GM23248 (cell line): ENCODE measurements around the gene TRAPPC2. TPM values are rescaled to one million over a fixed set of nuclear protein-coding genes. Genes with fewer than 3 reads are reported as not detected.
A peak's percentile ranks its signal among the peaks of the same experiment; 100 is the strongest.

Experiments
- DNase-seq: peaks from one replicate; pipeline ENCODE4 v3.0.0-alpha.2; 2015
- H2AFZ ChIP-seq: fragments of 200-600 bp; sonication (generic); 2 replicates; pipeline ENCODE4 v1.6.1; 2016; ENCODE audit warnings: antibody characterized with exemption
- H3F3A ChIP-seq: fragments of 200-600 bp; sonication (generic); 2 replicates; pipeline ENCODE4 v1.6.1; 2016; ENCODE audit warnings: mild to moderate bottlenecking, antibody characterized with exemption, mixed run types; ENCODE audit not compliant: insufficient read depth
- H3K27ac ChIP-seq: fragments of 200-600 bp; sonication (generic); 2 replicates; pipeline ENCODE4 v1.5.1; 2016; ENCODE audit warnings: mild to moderate bottlenecking
- H3K27me3 ChIP-seq: fragments of 200-600 bp; sonication (generic); replicated peaks from 2 replicates; pipeline ENCODE4 v1.6.1; 2016; ENCODE audit warnings: mild to moderate bottlenecking; ENCODE audit not compliant: insufficient read depth
- H3K36me3 ChIP-seq: fragments of 200-600 bp; sonication (generic); 2 replicates; pipeline ENCODE4 v1.6.1; 2016; ENCODE audit warnings: low read depth, mild to moderate bottlenecking
- H3K4me1 ChIP-seq: fragments of 200-600 bp; sonication (generic); 2 replicates; pipeline ENCODE4 v1.6.1; 2016; ENCODE audit warnings: mild to moderate bottlenecking; ENCODE audit not compliant: insufficient read depth
- H3K4me2 ChIP-seq: fragments of 200-600 bp; sonication (generic); one replicate; pipeline ENCODE4 v1.6.1; 2016; ENCODE audit warnings: mild to moderate bottlenecking; ENCODE audit not compliant: unreplicated experiment
- H3K4me3 ChIP-seq: fragments of 200-600 bp; sonication (generic); 2 replicates; pipeline ENCODE4 v1.5.1; 2016; ENCODE audit warnings: mild to moderate bottlenecking
- H3K79me2 ChIP-seq: fragments of 200-600 bp; sonication (generic); 2 replicates; pipeline ENCODE4 v1.6.1; 2016; ENCODE audit warnings: mild to moderate bottlenecking; ENCODE audit not compliant: insufficient read depth
- H3K9ac ChIP-seq: fragments of 200-600 bp; sonication (generic); 2 replicates; pipeline ENCODE4 v1.6.1; 2016; ENCODE audit warnings: mild to moderate bottlenecking
- H3K9me2 ChIP-seq: fragments of 200-600 bp; sonication (generic); 2 replicates; pipeline ENCODE4 v1.6.1; 2016; ENCODE audit warnings: mixed run types, mild to moderate bottlenecking, moderate library complexity; ENCODE audit not compliant: insufficient read depth
- H3K9me3 ChIP-seq: fragments of 200-600 bp; sonication (generic); one replicate; pipeline ENCODE4 v1.6.1; 2017; ENCODE audit warnings: low read depth
- H4K20me1 ChIP-seq: fragments of 200-600 bp; sonication (generic); 2 replicates; pipeline ENCODE4 v1.6.0; 2016; ENCODE audit not compliant: insufficient read depth
- EZH2 ChIP-seq: fragments of 200-600 bp; sonication (generic); IDR thresholded peaks from 2 replicates; pipeline ENCODE4 v1.6.1; 2018; ENCODE audit warnings: antibody characterized with exemption, mild to moderate bottlenecking; ENCODE audit not compliant: insufficient read depth, poor library complexity, severe bottlenecking
- EZH2phosphoT487 ChIP-seq: fragments of 200-600 bp; sonication (generic); IDR thresholded peaks from 2 replicates; pipeline ENCODE4 v1.6.1; 2018; ENCODE audit warnings: antibody characterized with exemption, moderate library complexity, mild to moderate bottlenecking, low read depth; ENCODE audit not compliant: insufficient read depth
- WGBS, 2 experiments: methylation state at CpG; one replicate each; pipeline ENCODE4 v1.1.6; 2015 to 2017; ENCODE audit warnings: low lambda C conversion rate in 2 of 2, low coverage in 1 of 2; ENCODE audit errors: missing lambda C conversion rate in 2 of 2; 5-methylcytosine and 5-hydroxymethylcytosine counted together
- in situ Hi-C: fragments of 300-500 bp; cut with MboI; formaldehyde crosslinking; loops from 2 replicates; pipeline ENCODE4 v1.15.0; 2020
- polyA plus RNA-seq: library from polyadenylated mRNA; unstranded; fragments of >200 nt; fragmentation: Nextera tagmentation; extraction: Ambion mirVana; gene quantifications from 2 replicates; pipeline ENCODE4 v1.2.1, GENCODE V29; 2016
- total RNA-seq: library from RNA; depleted of rRNA; stranded (reverse); fragments of >200 nt; shearing (Covaris generic); gene quantifications from 2 replicates; pipeline ENCODE4 v1.2.3, GENCODE V29; 2014; rRNA removed

TRAPPC2 gene
- total RNA-seq (10.4 and 12.3 TPM in 2 replicates), polyA plus RNA-seq (11.3 and 12.0 TPM in 2 replicates)

GRCh38 chrX:13734278-13735172 lies at the start of gene TRAPPC2, which contains the start of gene OFD1:
Gene TRAPPC2, minus strand, starts transcription at chrX:13734620. Its CDS starts 14,657 bp downstream, at chrX:13719963.
Gene OFD1, plus strand, starts transcription at chrX:13734748. Its CDS starts 324 bp downstream, at chrX:13735072.
- no peaks in the 10 kb centered on the region for H3K9me3 ChIP-seq
- in situ Hi-C loops = loop anchor here (10.0 to 25.0 kb wide), 2 partner anchors 70 to 222 kb away; no protein-coding TSS in a partner anchor
- H3K27me3 ChIP-seq = no peaks in the 10 kb centered on the region
- peaks cover 20% of the 10 kb centered on the region for H3F3A ChIP-seq
- peak within 1 kb of the TSS; percentile 82 for H3K27ac ChIP-seq
- WGBS, 2 experiments = 1% methylated on average over 25 to 44 of the region's 75 CpGs
- DNase-seq = peak; percentile 95
- peaks cover 25% of the 10 kb centered on the region for H3K4me1 ChIP-seq
- no peaks in the 10 kb centered on the region for H3K36me3 ChIP-seq
- H2AFZ ChIP-seq = peak within 1 kb of the TSS; percentile 90
- peaks cover 62% of the 10 kb centered on the region for H3K79me2 ChIP-seq
- peak within 1 kb of the TSS; percentile 96 for H3K4me3 ChIP-seq
- H4K20me1 ChIP-seq = no peaks in the 10 kb centered on the region
- TF ChIP-seq EZH2phosphoT487 (no peak), EZH2 (no peak)
- no peaks in the 10 kb centered on the region for H3K9me2 ChIP-seq
- peak within 1 kb of the TSS; percentile 91 for H3K9ac ChIP-seq
- peak within 1 kb of the TSS; percentile 95 for H3K4me2 ChIP-seq

- DNase-seq = no peak
- in situ Hi-C loops = no loop called here
- 87 to 88% methylated on average over 7 of the region's 7 CpGs for WGBS, 2 experiments
- Histone ChIP-seq H3K9ac (no peak overlapping the region), H3K9me3 (no peaks in the 10 kb centered on the region), H3K4me3 (no peak overlapping the region), H2AFZ (no peak overlapping the region), H3F3A (no peaks in the 10 kb centered on the region), H3K4me1 (peaks cover 7% of the 10 kb centered on the region; the same call in 1 of the 2 replicates), H3K27ac (no peak overlapping the region), H3K36me3 (no peaks in the 10 kb centered on the region), H4K20me1 (no peaks in the 10 kb centered on the region), H3K79me2 (no peaks in the 10 kb centered on the region), H3K9me2 (no peaks in the 10 kb centered on the region), H3K27me3 (no peaks in the 10 kb centered on the region), H3K4me2 (no peak overlapping the region)
- TF ChIP-seq EZH2phosphoT487 = no peak
- no peak for TF ChIP-seq EZH2
Measured at GRCh38 chrX:13780868-13781427, 46.5 kb upstream of the TRAPPC2 start.

GRCh38 chrX:13778916-13779315 lies 44.5 kb upstream of the TRAPPC2 start:
- Histone ChIP-seq H3K4me3 (no peak overlapping the region), H3K9me3 (no peaks in the 10 kb centered on the region), H3K4me2 (no peak overlapping the region), H3K4me1 (peaks cover 7% of the 10 kb centered on the region; the same call in 1 of the 2 replicates), H4K20me1 (no peaks in the 10 kb centered on the region), H3K79me2 (no peaks in the 10 kb centered on the region), H3K36me3 (no peaks in the 10 kb centered on the region), H3K9ac (no peak overlapping the region), H3K9me2 (no peaks in the 10 kb centered on the region), H3F3A (no peaks in the 10 kb centered on the region), H2AFZ (no peak overlapping the region), H3K27ac (no peak overlapping the region), H3K27me3 (no peaks in the 10 kb centered on the region)
- in situ Hi-C loops = no loop called here
- DNase-seq = peak; percentile 55
- TF ChIP-seq EZH2 = no peak
- no peak for TF ChIP-seq EZH2phosphoT487
- WGBS, 2 experiments = 18 to 29% methylated on average over 2 of the region's 2 CpGs

- Histone ChIP-seq H3K4me1 (peaks cover 7% of the 10 kb centered on the region; the same call in 1 of the 2 replicates), H3K4me2 (no peak overlapping the region), H3K36me3 (no peaks in the 10 kb centered on the region), H3K9me3 (no peaks in the 10 kb centered on the region), H3K27ac (no peak overlapping the region), H3K9me2 (no peaks in the 10 kb centered on the region), H3K27me3 (no peaks in the 10 kb centered on the region), H3K79me2 (no peaks in the 10 kb centered on the region), H3F3A (no peaks in the 10 kb centered on the region), H3K4me3 (no peak overlapping the region), H3K9ac (no peak overlapping the region), H2AFZ (no peak overlapping the region), H4K20me1 (no peaks in the 10 kb centered on the region)
- in situ Hi-C loops = no loop called here
- no peak for DNase-seq
- 94 to 100% methylated on average over 3 to 4 of the region's 4 CpGs for WGBS, 2 experiments
- TF ChIP-seq EZH2 (no peak), EZH2phosphoT487 (no peak)
Measured at GRCh38 chrX:13776387-13776786, 42.0 kb upstream of the TRAPPC2 start.
